GM12875 (cell line): Measurements from ENCODE around the gene DNMT3A.

ENCODE experiments used
- H3K4me3 ChIP-seq: one replicate; pipeline ENCODE4 v1.5.1; 2011; ENCODE audit warnings: low read depth, low read length, control low read depth
- CTCF ChIP-seq: IDR thresholded peaks from 2 replicates; pipeline ENCODE4 v1.5.1; 2011; ENCODE audit warnings: low read depth, mild to moderate bottlenecking, control low read depth, inconsistent platforms, low read length, moderate library complexity, borderline replicate concordance; ENCODE audit not compliant: insufficient read depth

Gene DNMT3A

GRCh38 chr2:25247792-25248512, 93.8 kb downstream of the DNMT3A start:
- no peak overlapping the region for H3K4me3 ChIP-seq
- no peak for TF ChIP-seq CTCF

- H3K4me3 ChIP-seq = no peak overlapping the region
- no peak for TF ChIP-seq CTCF
Measured at GRCh38 chr2:25246558-25247290, 95.0 kb downstream of the DNMT3A start.

- H3K4me3 ChIP-seq = no peak overlapping the region
- no peak for TF ChIP-seq CTCF
Measured at GRCh38 chr2:25246001-25246400, 95.7 kb downstream of the DNMT3A start.

- TF ChIP-seq CTCF = no peak
- H3K4me3 ChIP-seq = no peak overlapping the region
Measured at GRCh38 chr2:25245141-25245540, 96.6 kb downstream of the DNMT3A start.

- no peak for TF ChIP-seq CTCF
- H3K4me3 ChIP-seq = no peak overlapping the region
Measured at GRCh38 chr2:25243995-25244394, 97.7 kb downstream of the DNMT3A start.

GRCh38 chr2:25241452-25241851, 100.3 kb downstream of the DNMT3A start:
- no peak for TF ChIP-seq CTCF
- no peak overlapping the region for H3K4me3 ChIP-seq

- TF ChIP-seq CTCF = no peak
- H3K4me3 ChIP-seq = no peak overlapping the region
Measured at GRCh38 chr2:25240636-25241035, 101.1 kb downstream of the DNMT3A start.
